ENCODE results near the gene KLK12. TPM values are rescaled to one million over a fixed set of nuclear protein-coding genes. Genes with fewer than 3 reads are reported as not detected.

The KLK12 gene
- total RNA-seq, 8 experiments from 2014 or later = 0.43 TPM; not detected in 7

DNA sequence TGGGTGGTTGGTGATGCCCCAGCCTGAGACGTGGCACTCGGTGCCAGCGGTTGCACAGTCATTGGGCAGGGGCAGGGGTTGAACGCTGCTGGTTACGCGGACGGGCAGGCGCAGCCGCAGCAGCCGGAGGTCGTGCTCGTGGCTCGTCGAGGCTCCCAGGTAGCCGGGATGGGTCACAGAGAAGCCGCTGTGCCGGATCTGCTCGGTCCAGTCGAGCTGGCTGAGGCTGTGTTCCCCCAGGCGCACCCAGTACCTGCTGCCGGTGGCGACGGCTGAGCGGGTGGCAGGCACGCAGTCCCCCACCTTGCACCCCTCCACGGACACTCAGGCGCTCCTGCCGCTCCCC lies 2.9 kb downstream of the KLK12 start:
- in situ Hi-C loops (cut with MboI; ENCODE audit: low pct_unique_long_range_greater_than_20kb in 2 of 9, low sequenced_read_pairs in 9 of 9, unreplicated experiment in 9 of 9) = no loop called here
- H3K4me1 ChIP-seq (replicated peaks in 1 of 2) = no peaks in the 10 kb centered on the region

GRCh38 chr19:51031220-51031879 lies 3.5 kb downstream of the KLK12 start:
- WGBS, 10 experiments = 39 to 100% (median 65%) methylated on average over 1 to 4 of the region's 7 CpGs; no CpG with 5 or more reads in 4 of the 10 experiments
- Histone ChIP-seq H3K4me1 (replicated peaks in 1 of 2) (no peaks in the 10 kb centered on the region), H3K27ac (no peak overlapping the region), H3K4me3 (no peak overlapping the region)
- ATAC-seq (replicated peaks in 6 of 8) = no peak
- in situ Hi-C loops (cut with MboI; ENCODE audit: low pct_unique_long_range_greater_than_20kb in 2 of 9, low sequenced_read_pairs in 9 of 9, unreplicated experiment in 9 of 9) = no loop called here

More for the DNA sequence above, 2.9 kb downstream of the KLK12 start:
- Histone ChIP-seq H3K4me3 (no peak overlapping the region), H3K27ac (no peak overlapping the region)
- ATAC-seq (replicated peaks in 6 of 8) = no peak
- 60 to 93% (median 61%) methylated on average over 1 to 6 of the region's 28 CpGs; no CpG with 5 or more reads in 6 of the 10 experiments for WGBS, 10 experiments

DNA sequence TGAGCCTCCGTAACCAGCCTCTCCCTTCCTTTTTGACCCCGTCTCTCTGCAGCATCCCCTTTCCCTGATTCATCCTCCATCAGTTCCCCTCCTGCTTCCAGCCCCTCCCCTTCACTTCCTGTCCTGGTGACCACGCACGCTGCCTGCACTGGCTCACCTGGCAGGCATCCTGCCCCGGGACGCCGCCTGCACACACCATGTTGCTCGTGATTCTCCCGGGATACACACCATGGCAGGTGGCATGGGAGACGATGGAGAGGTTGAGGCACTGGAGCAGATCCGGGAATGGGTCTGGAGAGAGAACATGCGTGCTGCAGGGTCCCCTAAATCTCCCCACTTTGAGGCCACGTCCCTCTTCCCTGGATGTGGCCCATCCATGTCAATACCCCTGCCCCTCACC lies 4.2 kb downstream of the KLK12 start:
- ATAC-seq (replicated peaks in 6 of 8) = no peak
- Histone ChIP-seq H3K4me3 (no peak overlapping the region), H3K27ac (no peak overlapping the region), H3K4me1 (replicated peaks in 1 of 2) (no peaks in the 10 kb centered on the region)
- WGBS, 10 experiments = 38 to 87% (median 77%) methylated on average over 3 to 6 of the region's 13 CpGs; no CpG with 5 or more reads in 5 of the 10 experiments
- in situ Hi-C loops (cut with MboI; ENCODE audit: low pct_unique_long_range_greater_than_20kb in 2 of 9, low sequenced_read_pairs in 9 of 9, unreplicated experiment in 9 of 9) = no loop called here

- H3K4me3 ChIP-seq = no peak overlapping the region
- H3K27ac ChIP-seq = no peak overlapping the region
- 20 to 100% (median 60%) methylated on average over 1 to 2 of the region's 2 CpGs; no CpG with 5 or more reads in 3 of the 10 experiments for WGBS, 10 experiments
- in situ Hi-C loops (cut with MboI; ENCODE audit: low pct_unique_long_range_greater_than_20kb in 2 of 9, low sequenced_read_pairs in 9 of 9, unreplicated experiment in 9 of 9) = loop anchor here in 1 of 9 experiments (10.0 kb wide), 1 partner anchor 65 kb away; no protein-coding TSS in a partner anchor
- no peaks in the 10 kb centered on the region for H3K4me1 ChIP-seq (replicated peaks in 1 of 2)
- peak in 1 of 8 experiments; percentile 62 for ATAC-seq (replicated peaks in 6 of 8)
These were observed 5.1 kb downstream of the KLK12 start for GRCh38 chr19:51029718-51030117.

DNA sequence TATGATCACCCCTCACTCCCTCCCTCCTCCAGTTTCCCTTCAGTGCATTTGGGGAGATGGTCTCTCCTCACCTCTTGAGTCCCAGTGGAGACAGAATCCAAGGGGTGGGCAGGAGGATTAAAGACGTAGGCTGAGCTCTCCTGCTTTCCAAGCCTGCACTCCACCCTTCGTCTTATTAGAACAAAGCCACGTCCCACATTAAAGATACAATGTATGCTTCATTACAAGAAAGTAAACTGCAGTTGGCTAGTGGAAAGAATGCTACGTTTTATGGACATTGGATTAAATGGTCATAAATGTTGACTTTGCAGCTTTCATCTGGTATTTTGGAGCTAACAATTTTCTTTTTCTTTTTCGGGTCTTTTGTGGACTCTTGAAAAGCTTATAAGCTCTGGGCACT lies 6.9 kb downstream of the KLK12 start:
- H3K4me1 ChIP-seq (replicated peaks in 1 of 2) = no peaks in the 10 kb centered on the region
- no peak overlapping the region for H3K27ac ChIP-seq
- WGBS, 10 experiments = 0 to 73% (median 44%) methylated on average over 1 to 5 of the region's 5 CpGs; no CpG with 5 or more reads in 3 of the 10 experiments
- no peak overlapping the region for H3K4me3 ChIP-seq
- in situ Hi-C loops (cut with MboI; ENCODE audit: low pct_unique_long_range_greater_than_20kb in 2 of 9, low sequenced_read_pairs in 9 of 9, unreplicated experiment in 9 of 9) = loop anchor here in 1 of 9 experiments (10.0 kb wide), 1 partner anchor 67 kb away; no protein-coding TSS in a partner anchor
- no peak for ATAC-seq (replicated peaks in 6 of 8)

DNA sequence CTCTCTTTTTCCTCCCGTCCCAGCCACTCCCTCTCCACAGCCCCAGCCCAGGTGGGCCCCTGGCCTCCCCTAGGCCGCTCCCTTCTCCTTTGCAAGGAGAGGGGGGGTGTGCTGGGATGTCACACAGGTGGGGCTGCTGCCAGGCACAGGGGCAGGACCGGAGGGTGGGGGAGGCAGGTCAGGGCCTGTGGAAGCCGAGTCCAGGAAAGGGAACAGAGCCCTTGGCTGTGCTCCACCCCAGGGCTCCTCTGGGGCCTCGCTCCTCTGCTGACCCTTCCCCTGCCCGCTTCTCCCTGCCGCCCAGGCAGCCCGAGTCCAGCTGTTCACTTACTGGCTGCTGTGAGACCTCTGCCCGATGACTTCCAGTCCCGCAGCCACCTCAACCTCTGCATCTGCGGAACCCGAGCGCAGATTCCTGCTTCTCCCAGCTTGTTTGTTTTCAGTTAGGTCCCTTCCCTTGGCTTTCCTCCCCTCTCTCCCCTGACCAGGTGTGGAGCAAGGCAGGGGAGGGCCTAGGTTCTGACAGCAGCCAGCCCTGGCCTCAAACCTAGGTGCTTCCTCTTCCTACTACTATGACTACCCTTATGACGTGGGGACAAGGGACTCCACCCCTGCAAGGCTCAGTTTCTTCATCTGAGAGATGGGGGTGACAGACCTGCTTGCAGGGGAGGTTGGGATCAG lies 7.5 kb downstream of the KLK12 start:
- no peak overlapping the region for H3K27ac ChIP-seq
- ATAC-seq (replicated peaks in 6 of 8) = no peak
- 0 to 71% (median 33%) methylated on average over 1 to 7 of the region's 14 CpGs; no CpG with 5 or more reads in 3 of the 10 experiments for WGBS, 10 experiments
- no peak overlapping the region for H3K4me3 ChIP-seq
- H3K4me1 ChIP-seq (replicated peaks in 1 of 2) = no peaks in the 10 kb centered on the region
- in situ Hi-C loops (cut with MboI; ENCODE audit: low pct_unique_long_range_greater_than_20kb in 2 of 9, low sequenced_read_pairs in 9 of 9, unreplicated experiment in 9 of 9) = loop anchor here in 1 of 9 experiments (10.0 kb wide), 1 partner anchor 68 kb away; no protein-coding TSS in a partner anchor

DNA sequence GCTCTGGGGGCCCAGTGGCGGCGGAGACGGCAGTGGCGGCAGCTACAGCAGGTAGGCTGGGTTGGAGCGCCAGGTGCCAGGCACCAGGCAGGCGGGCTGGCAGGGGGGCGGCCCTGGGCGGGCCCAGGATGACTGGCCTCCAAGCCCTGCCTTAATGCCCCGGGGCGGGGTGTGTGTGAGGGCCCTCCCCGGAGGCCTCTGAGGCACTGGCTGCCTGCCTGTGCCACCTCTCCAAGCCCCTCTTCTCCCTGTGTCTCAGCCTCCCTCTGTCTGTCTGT lies 8.3 kb downstream of the KLK12 start, which contains the start of gene KLK11:
TSS of gene KLK11 (minus strand) at position 63 of the 278 bp plus-strand sequence. CDS start 985 bp downstream, outside the sequence.
- Histone ChIP-seq H3K4me1 (replicated peaks in 1 of 2) (no peaks in the 10 kb centered on the region), H3K27ac (no peak within 1 kb of the TSS), H3K4me3 (no peak within 1 kb of the TSS)
- 27% methylated on average over 3 of the region's 11 CpGs; no CpG with 5 or more reads in 9 of the 10 experiments for WGBS, 10 experiments
- ATAC-seq (replicated peaks in 6 of 8) = peak in 2 of 8 experiments; percentile 24 to 35
- in situ Hi-C loops (cut with MboI; ENCODE audit: low pct_unique_long_range_greater_than_20kb in 2 of 9, low sequenced_read_pairs in 9 of 9, unreplicated experiment in 9 of 9) = loop anchor here in 1 of 9 experiments (10.0 kb wide), 1 partner anchor 68 kb away; no protein-coding TSS in a partner anchor

DNA sequence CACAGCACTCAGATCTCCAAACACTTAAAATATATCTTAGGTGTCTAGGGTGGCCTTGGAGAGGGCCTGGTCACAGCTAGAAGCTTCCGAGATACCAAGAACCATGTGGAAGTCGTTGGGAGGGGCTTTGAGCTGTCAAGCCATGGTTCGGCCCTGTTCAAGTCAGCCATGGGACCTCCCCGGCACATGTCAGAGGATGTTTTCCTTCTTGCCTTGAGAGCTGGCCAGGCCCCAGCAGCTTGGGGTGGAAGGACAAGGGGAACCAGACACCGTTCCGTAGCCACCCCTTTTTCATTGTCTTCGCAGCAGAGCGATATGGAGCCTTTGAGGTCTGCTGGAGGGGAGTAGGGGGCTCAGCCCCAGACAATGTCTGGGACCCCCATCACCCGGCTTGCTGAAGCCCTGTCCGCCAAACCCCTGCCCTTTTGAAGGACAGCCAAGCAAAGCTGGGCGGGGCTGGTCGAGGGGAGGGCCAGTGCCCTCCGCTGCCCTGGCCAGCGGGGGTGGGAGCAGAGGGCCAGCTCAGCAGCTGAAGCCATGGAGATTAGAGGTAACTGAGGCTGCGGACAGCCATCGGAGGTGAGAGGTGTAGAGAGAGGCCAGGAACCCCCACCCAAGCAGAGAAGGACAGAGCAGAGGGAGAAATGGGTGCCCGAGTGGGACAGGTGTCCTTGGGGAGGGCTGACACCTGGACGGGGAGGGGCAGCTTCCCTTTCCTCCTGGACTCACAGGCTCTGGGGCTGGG lies 8.8 kb downstream of the KLK12 start:
- in situ Hi-C loops (cut with MboI; ENCODE audit: low pct_unique_long_range_greater_than_20kb in 2 of 9, low sequenced_read_pairs in 9 of 9, unreplicated experiment in 9 of 9) = loop anchor here in 1 of 9 experiments (10.0 kb wide), 1 partner anchor 69 kb away; no protein-coding TSS in a partner anchor
- no peaks in the 10 kb centered on the region for H3K4me1 ChIP-seq (replicated peaks in 1 of 2)
- WGBS, 10 experiments = 13 to 62% (median 20%) methylated on average over 1 to 3 of the region's 18 CpGs; no CpG with 5 or more reads in 7 of the 10 experiments
- ATAC-seq (replicated peaks in 6 of 8) = peak in 1 of 8 experiments; percentile 33
- H3K27ac ChIP-seq = no peak overlapping the region
- H3K4me3 ChIP-seq = no peak overlapping the region

- Histone ChIP-seq H3K4me3 (no peak overlapping the region), H3K27ac (no peak overlapping the region), H3K4me1 (replicated peaks in 1 of 2) (no peaks in the 10 kb centered on the region)
- ATAC-seq (replicated peaks in 6 of 8) = no peak
- no CpG with 5 or more reads among the region's 6 CpGs for WGBS, 10 experiments
- in situ Hi-C loops (cut with MboI; ENCODE audit: low pct_unique_long_range_greater_than_20kb in 2 of 9, low sequenced_read_pairs in 9 of 9, unreplicated experiment in 9 of 9) = loop anchor here in 1 of 9 experiments (10.0 kb wide), 1 partner anchor 69 kb away; no protein-coding TSS in a partner anchor
These were observed 9.4 kb downstream of the KLK12 start for GRCh38 chr19:51025401-51025800.

- Histone ChIP-seq H3K27ac (no peak overlapping the region), H3K4me1 (replicated peaks in 1 of 2) (no peaks in the 10 kb centered on the region), H3K4me3 (no peak overlapping the region)
- in situ Hi-C loops (cut with MboI; ENCODE audit: low pct_unique_long_range_greater_than_20kb in 2 of 9, low sequenced_read_pairs in 9 of 9, unreplicated experiment in 9 of 9) = loop anchor here in 1 of 9 experiments (10.0 kb wide), 1 partner anchor 70 kb away; no protein-coding TSS in a partner anchor
- no peak for ATAC-seq (replicated peaks in 6 of 8)
- WGBS, 10 experiments = 17 to 100% (median 57%) methylated on average over 1 to 3 of the region's 5 CpGs; no CpG with 5 or more reads in 5 of the 10 experiments
These were observed 9.9 kb downstream of the KLK12 start for GRCh38 chr19:51024924-51025323.

DNA sequence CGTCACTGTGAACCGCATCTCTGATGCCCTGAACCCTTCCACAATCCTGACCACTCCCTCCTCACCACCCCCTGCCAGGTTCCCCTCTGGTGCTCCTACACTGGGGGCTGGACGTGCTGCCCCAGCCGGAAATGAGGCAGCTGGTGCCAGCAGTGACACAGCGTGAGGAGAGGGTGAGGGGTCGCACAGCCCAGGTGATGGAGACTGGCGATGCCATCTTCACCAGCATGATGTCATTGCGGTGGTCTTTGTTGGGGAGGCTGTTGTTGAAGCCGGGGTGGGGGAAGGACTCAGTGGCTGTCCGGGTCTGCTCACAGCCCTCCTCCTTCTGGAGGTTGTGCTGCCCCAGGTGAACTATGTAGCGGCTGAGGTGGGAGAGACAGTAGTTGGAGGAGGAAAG lies 10.9 kb downstream of the KLK12 start:
- no peak for ATAC-seq (replicated peaks in 6 of 8)
- WGBS, 10 experiments = 10 to 91% (median 50%) methylated on average over 1 to 4 of the region's 11 CpGs; no CpG with 5 or more reads in 5 of the 10 experiments
- Histone ChIP-seq H3K4me1 (replicated peaks in 1 of 2) (peaks cover 0 to 2% of the 10 kb centered on the region in 2 donors), H3K27ac (no peak overlapping the region), H3K4me3 (no peak overlapping the region)
- in situ Hi-C loops (cut with MboI; ENCODE audit: low pct_unique_long_range_greater_than_20kb in 2 of 9, low sequenced_read_pairs in 9 of 9, unreplicated experiment in 9 of 9) = loop anchor here in 1 of 9 experiments (10.0 kb wide), 1 partner anchor 71 kb away; no protein-coding TSS in a partner anchor

DNA sequence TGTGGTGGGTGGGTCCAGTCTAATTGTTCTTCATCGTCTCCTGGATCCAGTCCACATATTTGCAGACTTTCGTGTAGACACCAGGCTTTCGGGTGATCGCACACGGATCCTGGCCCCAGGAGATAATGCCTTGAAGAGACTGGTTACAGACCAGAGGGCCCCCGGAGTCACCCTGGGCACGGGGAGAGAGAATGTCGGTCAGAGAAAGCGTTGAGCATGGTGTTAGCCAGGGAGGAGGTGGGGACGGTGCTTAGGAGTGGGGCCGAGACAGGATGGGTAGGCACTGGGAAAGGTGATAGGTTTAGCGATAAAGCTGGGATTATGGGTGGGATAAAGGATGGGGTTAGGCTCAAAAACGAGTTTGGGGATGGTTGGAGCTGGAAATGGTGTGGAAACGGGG lies 12.3 kb downstream of the KLK12 start:
- WGBS, 10 experiments = 35 to 67% (median 53%) methylated on average over 3 to 13 of the region's 14 CpGs; no CpG with 5 or more reads in 1 of the 10 experiments
- peaks cover 0 to 3% of the 10 kb centered on the region in 2 donors for H3K4me1 ChIP-seq (replicated peaks in 1 of 2)
- no peak for ATAC-seq (replicated peaks in 6 of 8)
- H3K27ac ChIP-seq = no peak overlapping the region
- H3K4me3 ChIP-seq = no peak overlapping the region
- in situ Hi-C loops (cut with MboI; ENCODE audit: low pct_unique_long_range_greater_than_20kb in 2 of 9, low sequenced_read_pairs in 9 of 9, unreplicated experiment in 9 of 9) = loop anchor here in 1 of 9 experiments (10.0 kb wide), 1 partner anchor 72 kb away; no protein-coding TSS in a partner anchor
